ENCODE data around the gene COL18A1.

- TF ChIP-seq CTCF (IDR thresholded peaks at IDR 0.05; ENCODE audit: poor library complexity) (no peak), EZH2 (IDR thresholded peaks at IDR 0.05; ENCODE audit: borderline replicate concordance) (no peak)
Observed at GRCh38 chr21:45491623-45492022, 86.7 kb downstream of the COL18A1 start.

Measured in hepatocyte (in vitro differentiated cells).